HG03469 (cell line): Measurements from ENCODE around the gene ASCC1.
A peak's percentile ranks its signal among the peaks of the same experiment; 100 is the strongest.

Experiments
- ATAC-seq: cut with Tn5 transposase; IDR thresholded peaks from one replicate; pipeline ENCODE4 v1.9.1; 2021; ENCODE audit warnings: mild to moderate bottlenecking, moderate library complexity, moderate number of reproducible peaks; ENCODE audit not compliant: unreplicated experiment

The ASCC1 gene

GRCh38 chr10:72056113-72056512 lies 160.0 kb downstream of the ASCC1 start:
- no peak for ATAC-seq

GRCh38 chr10:72053690-72054089 lies 162.4 kb downstream of the ASCC1 start:
- ATAC-seq: no peak

GRCh38 chr10:72050873-72051272 lies 165.2 kb downstream of the ASCC1 start:
- ATAC-seq: no peak

GRCh38 chr10:72049969-72050781 lies 165.9 kb downstream of the ASCC1 start:
- ATAC-seq: no peak

GRCh38 chr10:72049472-72049871 lies 166.6 kb downstream of the ASCC1 start:
- no peak for ATAC-seq

GRCh38 chr10:72048450-72049124 lies 167.5 kb downstream of the ASCC1 start:
- peak; percentile 60 for ATAC-seq
